Progenitor cell of endocrine pancreas (in vitro differentiated cells): ENCODE measurements around the gene CACNA1E. TPM values are rescaled to one million over a fixed set of nuclear protein-coding genes. Genes with fewer than 3 reads are reported as not detected.

Experiments
- DNase-seq: peaks from one replicate; pipeline ENCODE4 v3.0.0; 2021; ENCODE audit warnings: low spot score; ENCODE audit not compliant: unreplicated experiment
- H3K27ac Mint-ChIP-seq: 2 replicates; pipeline ENCODE4 v1.8.0; 2021; ENCODE audit warnings: mild to moderate bottlenecking, moderate library complexity, mixed read lengths
- H3K27me3 Mint-ChIP-seq: 2 replicates; pipeline ENCODE4 v1.8.0; 2021; ENCODE audit warnings: mixed read lengths
- H3K36me3 Mint-ChIP-seq: 2 replicates; pipeline ENCODE4 v1.8.0; 2022; ENCODE audit warnings: mixed read lengths; ENCODE audit not compliant: insufficient read depth
- H3K4me1 Mint-ChIP-seq: 2 replicates; pipeline ENCODE4 v1.8.0; 2021; ENCODE audit warnings: low read depth, mixed read lengths
- H3K4me3 Mint-ChIP-seq: 2 replicates; pipeline ENCODE4 v1.8.0; 2021; ENCODE audit warnings: low read depth, mild to moderate bottlenecking, moderate library complexity, mixed read lengths
- H3K9me3 Mint-ChIP-seq: 2 replicates; pipeline ENCODE4 v1.8.0; 2021; ENCODE audit warnings: low read depth, mixed read lengths
- total RNA-seq: library from RNA; stranded (reverse); gene quantifications from 2 replicates; pipeline ENCODE4 v1.2.1, GENCODE V29; 2021
- TF ChIP-seq, protein P1 (sequence below): fragments of 200-600 bp; sonication (generic); IDR thresholded peaks from one replicate; pipeline ENCODE4 v1.5.0; 2021; ENCODE audit warnings: antibody characterized with exemption, mild to moderate bottlenecking; ENCODE audit not compliant: unreplicated experiment

CACNA1E gene
- total RNA-seq, 1 donor from 2014 or later, result 0.55 TPM

DNA sequence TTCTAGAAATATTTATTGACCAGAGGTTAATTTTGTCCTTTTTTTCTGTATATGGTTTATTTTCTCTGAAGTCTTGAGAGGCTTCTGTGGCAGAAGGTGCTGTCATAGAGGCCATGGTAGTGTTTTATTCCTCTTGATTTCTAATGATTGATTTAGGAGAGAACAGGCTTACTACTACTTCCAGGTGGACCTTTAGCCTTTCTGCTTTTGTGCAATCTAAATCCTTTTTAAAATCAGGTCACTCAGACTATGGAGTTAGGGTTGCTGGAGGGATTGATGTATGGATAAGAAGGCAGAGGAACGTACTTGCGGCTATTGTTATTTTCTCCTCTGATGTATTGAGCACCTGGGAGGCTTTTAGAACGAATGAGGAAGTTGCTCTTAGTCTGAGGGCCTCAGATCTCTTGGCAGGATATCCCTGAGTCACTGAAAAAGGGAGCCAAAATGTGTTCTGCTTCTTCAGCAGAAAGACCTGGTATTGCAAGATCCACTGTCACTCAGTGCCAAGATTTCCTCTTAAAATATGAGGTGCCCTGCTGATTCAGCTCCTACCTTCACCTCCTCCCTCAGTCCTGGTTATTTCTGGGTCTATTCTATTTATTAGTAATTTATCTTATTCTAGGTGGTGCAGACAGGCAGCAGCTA lies 300.8 kb downstream of the CACNA1E start:
- TF ChIP-seq, protein P1, sequence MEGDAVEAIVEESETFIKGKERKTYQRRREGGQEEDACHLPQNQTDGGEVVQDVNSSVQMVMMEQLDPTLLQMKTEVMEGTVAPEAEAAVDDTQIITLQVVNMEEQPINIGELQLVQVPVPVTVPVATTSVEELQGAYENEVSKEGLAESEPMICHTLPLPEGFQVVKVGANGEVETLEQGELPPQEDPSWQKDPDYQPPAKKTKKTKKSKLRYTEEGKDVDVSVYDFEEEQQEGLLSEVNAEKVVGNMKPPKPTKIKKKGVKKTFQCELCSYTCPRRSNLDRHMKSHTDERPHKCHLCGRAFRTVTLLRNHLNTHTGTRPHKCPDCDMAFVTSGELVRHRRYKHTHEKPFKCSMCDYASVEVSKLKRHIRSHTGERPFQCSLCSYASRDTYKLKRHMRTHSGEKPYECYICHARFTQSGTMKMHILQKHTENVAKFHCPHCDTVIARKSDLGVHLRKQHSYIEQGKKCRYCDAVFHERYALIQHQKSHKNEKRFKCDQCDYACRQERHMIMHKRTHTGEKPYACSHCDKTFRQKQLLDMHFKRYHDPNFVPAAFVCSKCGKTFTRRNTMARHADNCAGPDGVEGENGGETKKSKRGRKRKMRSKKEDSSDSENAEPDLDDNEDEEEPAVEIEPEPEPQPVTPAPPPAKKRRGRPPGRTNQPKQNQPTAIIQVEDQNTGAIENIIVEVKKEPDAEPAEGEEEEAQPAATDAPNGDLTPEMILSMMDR, result no peak
- Mint-ChIP-seq H3K36me3 (no peaks in the 10 kb centered on the region), H3K9me3 (no peaks in the 10 kb centered on the region), H3K27ac (no peak overlapping the region), H3K4me3 (no peak overlapping the region), H3K4me1 (peaks cover 8% of the 10 kb centered on the region), H3K27me3 (peaks cover 7% of the 10 kb centered on the region)
- no peak for DNase-seq

DNA sequence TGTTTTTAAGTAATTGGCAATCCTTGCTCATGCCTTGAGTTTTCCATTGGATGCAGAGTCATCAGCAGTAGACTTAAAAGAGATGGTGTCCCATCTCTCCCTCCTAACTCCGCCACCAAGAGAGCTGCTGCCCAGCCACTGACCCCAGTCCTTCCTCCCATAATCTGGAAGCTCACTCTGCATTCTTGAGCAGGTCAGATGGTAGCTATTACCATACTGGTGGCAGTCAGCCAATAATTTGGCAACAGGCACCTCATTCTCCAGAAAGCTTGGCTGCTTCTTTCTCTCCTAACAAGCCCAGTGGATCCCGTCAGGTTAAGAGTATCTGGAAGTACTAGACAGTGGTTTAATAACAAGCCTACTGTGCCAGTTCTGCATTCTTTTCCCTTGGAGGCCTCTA lies 306.1 kb downstream of the CACNA1E start:
- no peak overlapping the region for H3K4me3 Mint-ChIP-seq

DNA sequence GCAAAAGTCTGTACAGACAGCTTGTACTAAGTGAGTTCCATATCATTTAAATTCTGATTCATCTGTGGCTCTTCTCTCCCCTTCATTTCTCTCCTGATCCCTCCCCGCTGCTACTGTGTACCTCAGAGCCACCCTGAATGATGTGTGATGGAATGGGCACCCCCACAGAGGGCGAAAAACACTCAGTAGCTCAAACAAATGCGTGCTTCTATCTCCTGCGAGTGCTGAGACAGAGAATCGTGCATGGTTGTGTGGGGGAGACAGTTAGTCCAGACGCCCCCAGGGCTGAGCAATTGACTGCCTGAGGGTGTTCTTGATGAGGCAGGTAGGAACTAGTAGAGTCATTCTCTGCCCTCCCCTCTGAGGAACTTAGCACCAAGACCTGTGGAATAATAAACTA lies 308.4 kb downstream of the CACNA1E start:
- no peak for DNase-seq
- no peaks in the 10 kb centered on the region for H3K27me3 Mint-ChIP-seq
- TF ChIP-seq, protein P1, result no peak
- H3K4me1 Mint-ChIP-seq, result peaks cover 2% of the 10 kb centered on the region
- no peak overlapping the region for H3K4me3 Mint-ChIP-seq
- no peak overlapping the region for H3K27ac Mint-ChIP-seq
- H3K9me3 Mint-ChIP-seq, result no peaks in the 10 kb centered on the region
- no peaks in the 10 kb centered on the region for H3K36me3 Mint-ChIP-seq

More for the DNA sequence above, 306.1 kb downstream of the CACNA1E start:
- H3K27ac Mint-ChIP-seq, result no peak overlapping the region
- peaks cover 4% of the 10 kb centered on the region for H3K4me1 Mint-ChIP-seq
- H3K27me3 Mint-ChIP-seq, result no peaks in the 10 kb centered on the region
- DNase-seq, result no peak
- TF ChIP-seq, protein P1, result no peak
- H3K36me3 Mint-ChIP-seq, result no peaks in the 10 kb centered on the region
- no peaks in the 10 kb centered on the region for H3K9me3 Mint-ChIP-seq

DNA sequence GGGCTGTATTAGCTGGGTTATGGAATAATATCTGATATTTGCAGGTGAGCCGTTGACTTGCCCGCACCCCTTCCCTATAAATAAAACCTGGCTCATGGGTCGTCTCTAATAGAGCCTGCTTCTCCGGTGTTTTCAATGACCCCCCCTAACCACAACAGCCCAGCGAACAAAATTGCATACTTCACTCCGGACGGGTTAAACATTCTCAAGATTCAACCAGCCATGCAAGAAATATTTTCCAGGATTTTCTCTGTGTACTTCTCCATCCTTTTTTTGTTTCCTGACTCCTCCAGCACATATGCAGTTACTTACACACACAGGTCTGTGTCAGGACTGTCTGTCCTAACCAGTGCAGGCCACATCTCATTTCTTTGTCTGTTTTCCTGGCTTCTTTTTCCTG lies 310.5 kb downstream of the CACNA1E start:
- Mint-ChIP-seq H3K4me3 (no peak overlapping the region), H3K27ac (peak overlapping the region; percentile 82), H3K36me3 (no peaks in the 10 kb centered on the region), H3K9me3 (no peaks in the 10 kb centered on the region), H3K27me3 (peaks cover 5% of the 10 kb centered on the region), H3K4me1 (no peaks in the 10 kb centered on the region)
- TF ChIP-seq, protein P1, result no peak
- DNase-seq, result no peak

DNA sequence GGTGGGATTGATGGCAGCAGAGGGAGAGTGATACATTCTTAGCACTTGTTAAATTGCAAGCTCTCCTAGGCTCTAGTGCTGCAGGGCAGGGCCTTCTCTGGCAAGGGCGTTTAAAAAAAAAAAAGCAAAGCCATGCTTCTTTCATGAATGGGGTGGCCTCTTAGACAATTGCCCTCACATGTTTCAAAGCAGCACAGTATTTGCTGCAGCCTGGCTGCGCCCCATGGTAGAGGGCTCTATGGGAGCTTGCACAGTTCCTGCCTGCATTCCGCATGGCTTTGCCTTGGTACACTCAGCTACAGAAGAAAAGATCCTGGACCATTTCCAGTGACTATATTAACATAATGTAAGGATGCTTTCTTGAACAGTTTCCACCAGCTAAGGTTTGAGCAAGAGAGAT lies 311.0 kb downstream of the CACNA1E start:
- Mint-ChIP-seq H3K9me3 (no peaks in the 10 kb centered on the region), H3K36me3 (no peaks in the 10 kb centered on the region), H3K4me1 (no peaks in the 10 kb centered on the region), H3K27me3 (peaks cover 8% of the 10 kb centered on the region), H3K4me3 (no peak overlapping the region), H3K27ac (no peak overlapping the region)
- DNase-seq, result no peak
- TF ChIP-seq, protein P1, result no peak
